Neural cell (in vitro differentiated cells): ENCODE results near the gene TNIP1. TPM values are rescaled to one million over a fixed set of nuclear protein-coding genes. Genes with fewer than 3 reads are reported as not detected.
A peak's percentile ranks its signal among the peaks of the same experiment; 100 is the strongest.

Source experiments
- H2AFZ ChIP-seq: fragments of 200-600, 300-800 bp; sonication (generic), shearing (Covaris generic); 2 replicates; pipeline ENCODE4 v1.6.0; 2014; ENCODE audit warnings: low read depth, mild to moderate bottlenecking, antibody characterized with exemption, low read length, moderate library complexity
- H3F3A ChIP-seq: fragments of 200-600 bp; shearing (Covaris generic); 2 replicates; pipeline ENCODE4 v1.6.1; 2016; ENCODE audit warnings: mild to moderate bottlenecking, moderate library complexity, mixed read lengths, antibody characterized with exemption, low read length; ENCODE audit not compliant: insufficient read depth, poor library complexity, severe bottlenecking
- H3K27ac ChIP-seq: fragments of 200-600, 300-800 bp; sonication (generic), shearing (Covaris generic); 2 replicates; pipeline ENCODE4 v1.5.1; 2014; ENCODE audit warnings: mild to moderate bottlenecking, low read length, moderate library complexity
- H3K27me3 ChIP-seq: fragments of 300-800, 200-600 bp; sonication (generic), shearing (Covaris generic); 2 replicates; pipeline ENCODE4 v1.6.0; 2014; ENCODE audit warnings: mild to moderate bottlenecking, low read depth, low read length, moderate library complexity; ENCODE audit not compliant: insufficient read depth
- H3K36me3 ChIP-seq: fragments of 300-800, 200-600 bp; sonication (generic), shearing (Covaris generic); 2 replicates; pipeline ENCODE4 v1.5.1; 2014; ENCODE audit warnings: mild to moderate bottlenecking, antibody characterized with exemption, low read length, moderate library complexity; ENCODE audit not compliant: insufficient read depth
- H3K4me2 ChIP-seq: fragments of 300-800, 200-600 bp; sonication (generic), shearing (Covaris generic); 2 replicates; pipeline ENCODE4 v1.6.0; 2014; ENCODE audit warnings: mild to moderate bottlenecking, low read length
- H3K4me3 ChIP-seq: fragments of 300-800, 200-600 bp; sonication (generic), shearing (Covaris generic); 2 replicates; pipeline ENCODE4 v1.5.1; 2014; ENCODE audit warnings: mild to moderate bottlenecking, low read length, moderate library complexity
- H3K79me2 ChIP-seq: fragments of 200-600 bp; shearing (Covaris generic); replicated peaks from 2 replicates; pipeline ENCODE4 v1.6.0; 2014; ENCODE audit warnings: mild to moderate bottlenecking, low read length, moderate library complexity; ENCODE audit not compliant: insufficient read depth
- H3K9ac ChIP-seq: fragments of 300-800, 200-600 bp; sonication (generic), shearing (Covaris generic); 2 replicates; pipeline ENCODE4 v1.6.1; 2016; ENCODE audit warnings: mild to moderate bottlenecking, low read length, mixed read lengths
- H3K9me2 ChIP-seq: fragments of 200-600 bp; shearing (Covaris generic); 2 replicates; pipeline ENCODE4 v1.6.1; 2016; ENCODE audit warnings: mild to moderate bottlenecking, low read length, mixed read lengths; ENCODE audit not compliant: insufficient read depth
- H3K9me3 ChIP-seq: fragments of 200-600, 300-800 bp; sonication (generic), shearing (Covaris generic); 2 replicates; pipeline ENCODE4 v1.6.1; 2016; ENCODE audit warnings: mild to moderate bottlenecking, mixed run types, low read length, moderate library complexity, mixed read lengths
- H4K20me1 ChIP-seq: fragments of 200-600 bp; shearing (Covaris generic); 2 replicates; pipeline ENCODE4 v1.6.1; 2016; ENCODE audit warnings: mild to moderate bottlenecking, mixed run types; ENCODE audit not compliant: insufficient read depth
- CTCF ChIP-seq: fragments of 450-650 bp; IDR thresholded peaks from 2 replicates; pipeline ENCODE4 v1.5.1; 2014; ENCODE audit warnings: antibody characterized with exemption, mild to moderate bottlenecking, moderate library complexity; ENCODE audit not compliant: poor library complexity, severe bottlenecking
- EP300 ChIP-seq: fragments of 450-650 bp; conservative IDR thresholded peaks from 2 replicates; pipeline ENCODE4 v1.6.1; 2014; ENCODE audit warnings: antibody characterized with exemption, mild to moderate bottlenecking, moderate library complexity; ENCODE audit not compliant: poor library complexity, severe bottlenecking
- EZH2 ChIP-seq: fragments of 200-600, 300-800 bp; shearing (Covaris generic), sonication (generic); IDR thresholded peaks from 2 replicates; pipeline ENCODE4 v1.6.1; 2014; ENCODE audit warnings: antibody characterized with exemption, low read length, borderline replicate concordance, mild to moderate bottlenecking; ENCODE audit not compliant: insufficient read depth, poor library complexity, severe bottlenecking
- MXI1 ChIP-seq: fragments of 450-650 bp; conservative IDR thresholded peaks from 2 replicates; pipeline ENCODE4 v1.6.1; 2014; ENCODE audit warnings: antibody characterized with exemption, mild to moderate bottlenecking; ENCODE audit not compliant: poor library complexity, severe bottlenecking
- POLR2AphosphoS5 ChIP-seq: IDR thresholded peaks from 2 replicates; pipeline ENCODE4 v1.6.1; 2012
- RAD21 ChIP-seq: fragments of 450-650 bp; conservative IDR thresholded peaks from 2 replicates; pipeline ENCODE4 v1.6.1; 2014; ENCODE audit warnings: antibody characterized with exemption, mild to moderate bottlenecking, moderate library complexity
- REST ChIP-seq: IDR thresholded peaks from 2 replicates; pipeline ENCODE4 v1.6.1; 2012; ENCODE audit warnings: borderline replicate concordance
- SMC3 ChIP-seq: fragments of 450-650 bp; conservative IDR thresholded peaks from 2 replicates; pipeline ENCODE4 v1.6.1; 2014; ENCODE audit warnings: antibody characterized with exemption, mild to moderate bottlenecking, moderate library complexity; ENCODE audit not compliant: poor library complexity
- TAF1 ChIP-seq: IDR thresholded peaks from 2 replicates; pipeline ENCODE4 v1.6.1; 2012; ENCODE audit warnings: low read depth
- polyA plus RNA-seq: library from polyadenylated mRNA; depleted of rRNA; stranded (reverse); fragments of >200 nt; gene quantifications from 2 replicates; pipeline ENCODE4 v1.2.3, GENCODE V29; 2014

Gene TNIP1
- polyA plus RNA-seq, 1 donor from 2014 or later, result 3.3 TPM

GRCh38 chr5:151082282-151082902, 1.6 kb upstream of the TNIP1 start:
- H3F3A ChIP-seq, result no peaks in the 10 kb centered on the region
- H3K9me3 ChIP-seq, result no peaks in the 10 kb centered on the region
- TF ChIP-seq CTCF (peak; percentile 30), EP300 (no peak)
- H3K79me2 ChIP-seq, result no peaks in the 10 kb centered on the region
- no peak overlapping the region for H2AFZ ChIP-seq
- no peaks in the 10 kb centered on the region for H3K9me2 ChIP-seq
- no peak overlapping the region for H3K27ac ChIP-seq
- no peaks in the 10 kb centered on the region for H3K27me3 ChIP-seq
- no peak overlapping the region for H3K4me2 ChIP-seq
- H3K4me3 ChIP-seq, result no peak overlapping the region
- no peak overlapping the region for H3K9ac ChIP-seq
- H3K36me3 ChIP-seq, result no peaks in the 10 kb centered on the region
- H4K20me1 ChIP-seq, result no peaks in the 10 kb centered on the region

GRCh38 chr5:151081431-151082281, 822 bp upstream of the TNIP1 start:
- no peaks in the 10 kb centered on the region for H3K9me2 ChIP-seq
- no peaks in the 10 kb centered on the region for H4K20me1 ChIP-seq
- H3K27ac ChIP-seq, result no peak overlapping the region
- no peaks in the 10 kb centered on the region for H3K79me2 ChIP-seq
- no peaks in the 10 kb centered on the region for H3K9me3 ChIP-seq
- H3K4me3 ChIP-seq, result peak overlapping the region; percentile 87
- no peaks in the 10 kb centered on the region for H3K36me3 ChIP-seq
- H2AFZ ChIP-seq, result no peak overlapping the region
- no peak for TF ChIP-seq REST
- TF ChIP-seq TAF1, result no peak
- no peak for TF ChIP-seq EZH2
- TF ChIP-seq SMC3, result no peak
- TF ChIP-seq RAD21, result no peak
- no peak for TF ChIP-seq POLR2AphosphoS5
- no peak for TF ChIP-seq MXI1
- no peak for TF ChIP-seq CTCF
- no peak for TF ChIP-seq EP300
- no peaks in the 10 kb centered on the region for H3K27me3 ChIP-seq
- H3K9ac ChIP-seq, result peak overlapping the region; percentile 82
- no peaks in the 10 kb centered on the region for H3F3A ChIP-seq
- peak overlapping the region; percentile 71 for H3K4me2 ChIP-seq
